Hypothalamus (tissue), 51 donors: ENCODE data around the gene HCFC1.
A peak's percentile ranks its signal among the peaks of the same experiment; 100 is the strongest.
"Not testable (repeated sequence)": the region's sequence is repeated elsewhere in the genome, so short reads cannot be mapped to it uniquely, and the experiment has no call there.

ENCODE experiments used
- DNase-seq, 51 donors: peaks; one replicate each; lab custom pipeline; 2025; lab: John Stamatoyannopoulos, UW

Gene HCFC1

DNA sequence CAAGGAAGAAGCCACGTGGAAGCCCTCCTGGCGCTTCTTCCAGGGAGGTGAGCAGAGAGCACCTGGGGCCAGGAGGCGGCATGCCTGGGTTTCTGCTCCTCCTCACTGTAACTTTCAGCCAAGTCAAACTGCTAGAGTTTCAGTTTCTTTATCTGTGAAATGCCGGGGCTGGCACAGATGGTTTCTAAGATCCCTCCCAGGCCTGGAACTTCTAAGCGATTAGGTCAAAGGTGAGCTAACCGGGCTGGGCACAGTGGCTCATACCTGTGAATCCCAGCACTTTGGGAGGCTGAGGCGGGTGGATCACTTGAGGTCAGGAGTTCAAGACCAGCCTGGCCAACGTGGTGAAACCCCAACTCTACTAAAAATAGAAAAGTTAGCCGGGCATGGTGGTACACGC is 8.8 kb upstream of the HCFC1 start:
- not testable (repeated sequence) for DNase-seq

DNA sequence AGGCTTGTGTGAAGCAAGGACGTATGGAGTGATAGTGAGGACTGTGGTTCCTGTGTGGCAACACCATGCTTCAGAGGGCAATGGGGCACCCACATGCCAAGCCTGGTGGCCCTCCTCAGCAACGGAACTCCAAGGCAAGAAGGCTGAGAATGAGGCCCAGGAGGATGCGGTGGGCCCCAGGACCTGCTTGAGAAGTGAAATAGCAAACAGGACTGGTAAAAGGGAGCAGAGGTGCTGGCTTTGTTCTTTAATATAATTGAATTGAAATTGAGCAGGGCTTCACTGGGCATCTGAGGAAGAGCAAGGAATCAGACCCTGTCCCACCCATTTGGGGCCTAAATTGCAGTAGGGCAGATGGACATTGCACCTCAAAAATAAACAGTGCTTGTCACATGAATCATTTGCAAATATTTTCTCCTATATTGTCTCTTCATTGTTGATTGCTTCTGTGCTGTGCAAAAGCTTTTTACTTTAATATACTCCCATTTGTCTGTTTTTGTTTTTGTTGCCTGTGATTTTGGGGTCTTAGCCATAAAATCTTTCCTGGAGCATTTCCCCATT is 3.2 kb upstream of the HCFC1 start:
- DNase-seq: no peak

DNA sequence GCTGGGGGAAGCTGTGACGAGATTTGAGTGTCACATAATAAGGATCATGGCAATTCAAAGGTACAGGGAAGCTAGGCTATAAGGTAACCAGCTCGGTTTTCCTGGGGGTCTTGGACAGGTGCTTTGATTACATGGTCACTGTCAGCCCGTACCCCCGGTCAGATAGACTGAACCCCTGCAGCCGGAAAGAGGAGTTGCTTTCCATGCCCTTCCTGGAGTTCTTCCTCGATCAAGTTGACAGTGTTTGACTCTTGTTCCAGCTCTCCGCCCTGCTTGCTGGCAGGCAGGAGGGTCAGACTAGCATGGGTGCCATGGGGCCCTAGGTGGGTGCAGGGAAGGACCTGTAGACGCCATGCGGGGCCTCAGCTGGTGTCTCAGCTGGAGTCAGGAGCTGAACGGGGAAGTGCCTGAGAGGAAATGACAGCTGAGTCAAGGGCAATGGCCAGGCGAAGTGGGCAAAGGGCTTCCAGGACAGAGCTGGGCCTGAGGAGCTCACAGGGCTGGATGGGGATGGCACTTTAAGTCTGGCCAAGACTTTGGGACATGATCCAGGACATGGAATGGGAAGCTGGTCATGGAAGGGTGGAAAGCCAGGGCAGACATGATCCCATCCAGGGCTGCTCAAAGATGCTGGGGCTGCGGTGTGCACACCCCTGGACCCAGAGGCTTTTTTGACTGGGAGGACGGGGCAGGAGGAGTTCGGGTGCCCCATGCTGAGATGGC is 2.5 kb upstream of the HCFC1 start:
- DNase-seq: peak in 1 of 51 donors; percentile 6

DNA sequence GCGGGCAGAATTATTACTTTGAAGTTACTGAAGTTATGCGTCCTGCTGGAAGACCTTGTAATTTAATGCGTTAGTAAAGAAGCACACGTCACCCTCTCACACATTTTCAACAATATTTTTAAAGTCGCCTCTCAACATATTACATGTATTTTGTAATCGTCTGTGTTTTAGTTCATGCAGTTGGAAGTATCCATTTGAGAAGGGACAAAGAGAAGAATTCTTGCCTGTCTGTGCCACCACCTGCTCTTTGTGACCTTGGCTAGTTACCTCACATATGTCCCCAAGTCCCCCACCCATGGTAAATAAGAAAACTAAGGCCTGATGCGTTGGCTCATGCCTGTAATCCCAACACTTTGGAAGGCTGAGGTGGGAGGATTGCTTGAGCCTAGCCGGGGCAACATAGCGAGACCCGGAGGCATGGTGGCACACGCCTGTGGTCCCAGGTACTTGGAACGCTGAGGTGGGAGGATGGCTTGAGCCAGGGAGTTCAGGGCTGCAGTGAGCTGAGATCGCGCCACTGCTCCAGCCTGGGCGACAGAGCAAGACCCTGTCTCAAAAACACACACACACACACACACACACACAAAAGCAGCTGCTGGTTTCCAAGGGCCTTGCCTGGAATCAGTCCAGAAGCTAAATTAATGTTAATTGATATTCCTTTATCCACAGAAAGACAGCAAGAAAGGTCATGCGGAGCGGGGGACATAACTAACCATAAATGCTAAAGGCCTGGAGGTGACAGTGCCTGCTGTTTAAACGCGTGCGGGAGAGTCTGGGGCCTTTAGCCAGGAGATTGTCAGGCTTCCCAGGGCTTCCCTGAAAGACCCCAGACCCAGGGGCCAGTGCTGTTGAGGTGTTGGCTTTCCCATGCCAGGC is 1.7 kb upstream of the HCFC1 start:
- DNase-seq: no peak

DNA sequence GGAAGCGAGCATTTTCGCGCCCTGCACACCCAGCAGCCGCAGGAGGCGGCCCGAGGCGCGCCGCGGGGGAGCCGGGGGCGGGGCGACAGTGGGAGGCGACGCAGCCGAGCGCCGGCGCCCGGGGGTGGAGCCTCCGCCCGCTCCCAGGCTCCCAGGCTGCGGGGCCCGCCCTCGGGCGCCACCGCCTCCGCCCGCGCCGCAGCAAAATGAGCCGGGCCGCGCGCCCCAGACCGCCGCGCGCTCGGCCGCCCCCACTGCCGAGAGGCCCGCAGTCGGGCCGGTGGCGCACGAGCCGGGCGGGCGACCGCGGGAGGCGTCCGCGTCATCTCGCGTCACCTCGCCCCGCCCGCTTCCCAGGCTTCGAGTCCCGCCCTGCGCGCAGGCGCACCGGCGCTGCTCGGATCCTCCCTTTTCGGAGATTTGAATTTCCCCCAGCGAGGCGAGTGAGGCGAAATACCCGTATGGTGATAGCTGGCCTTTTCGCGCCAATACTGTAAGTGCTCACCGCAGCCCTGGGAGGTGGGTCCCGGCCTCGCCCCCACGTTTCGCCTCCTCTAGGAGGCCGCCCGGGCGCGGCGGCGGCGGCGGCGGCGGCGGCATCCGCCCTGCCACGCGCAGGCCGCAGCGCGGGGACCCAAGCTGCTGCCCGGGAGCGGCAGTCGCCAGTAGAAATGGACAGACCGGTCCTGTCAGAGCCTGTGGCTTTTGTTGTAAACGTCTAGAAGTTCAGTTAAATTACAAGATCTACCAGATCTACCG is 929 bp upstream of the HCFC1 start, which contains the start of gene TMEM187:
TMEM187 (plus strand) TSS at position 387 of the 759 bp plus-strand sequence. CDS start 9,309 bp downstream, outside the sequence.
- DNase-seq: peak; percentile 5 to 90 (median 69)

DNA sequence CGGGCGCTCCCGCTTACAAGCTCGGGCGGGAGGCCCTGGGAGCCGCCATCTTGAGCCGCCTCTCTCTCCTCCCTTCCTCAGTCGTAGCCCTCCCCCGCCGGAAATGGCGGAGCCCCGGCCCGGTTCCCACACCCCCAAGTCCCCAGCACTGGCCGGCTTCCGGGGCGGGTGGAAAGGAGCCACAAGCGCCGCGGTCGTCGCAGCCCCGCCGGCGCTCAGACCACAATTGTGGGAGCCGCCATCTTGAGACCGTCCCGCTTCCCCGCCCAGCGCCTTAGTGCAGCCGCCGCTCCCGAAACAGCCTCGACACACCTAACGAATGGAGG is 531 bp downstream of the HCFC1 start:
- DNase-seq: peak; percentile 26 to 90 (median 79)

DNA sequence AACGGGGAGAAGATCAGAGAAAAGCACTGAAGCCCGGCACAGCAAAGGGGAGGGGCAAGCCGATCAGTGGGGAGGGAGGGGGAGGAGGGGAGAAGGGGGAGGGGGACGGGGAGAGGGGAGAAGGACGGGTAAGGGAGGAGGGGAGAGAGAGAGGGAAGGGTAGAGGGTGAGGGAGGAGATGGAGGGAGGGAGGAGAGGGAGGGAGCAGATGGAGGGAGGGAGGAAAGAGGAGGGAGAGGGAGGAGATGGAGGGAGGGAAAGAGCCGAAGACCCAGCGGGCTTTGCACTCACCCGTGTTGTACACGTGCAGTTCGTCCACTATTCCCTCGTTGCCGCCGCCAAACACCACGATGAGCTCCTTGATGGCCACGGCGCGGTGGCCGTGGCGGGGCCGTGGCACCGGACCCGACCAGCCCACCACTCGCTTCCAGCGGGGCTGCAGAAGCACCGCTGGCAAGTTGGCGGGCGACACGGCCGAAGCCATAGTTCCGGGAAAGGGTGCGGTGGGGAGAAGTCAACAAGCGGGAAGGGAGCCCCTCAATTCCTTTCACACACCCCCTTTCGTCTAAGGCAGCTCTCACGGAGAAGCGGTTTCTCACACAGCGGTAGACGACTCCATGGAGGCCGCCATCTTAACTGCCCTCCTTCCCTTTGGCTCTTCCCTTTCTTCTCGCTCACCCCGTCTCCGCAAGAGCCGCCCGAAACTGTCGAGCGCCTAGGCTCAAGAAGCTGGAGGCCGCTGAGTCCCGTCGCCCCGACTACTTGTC is 1.1 kb downstream of the HCFC1 start:
- peak in 30 of 51 donors; percentile 15 to 89 (median 56) for DNase-seq

DNA sequence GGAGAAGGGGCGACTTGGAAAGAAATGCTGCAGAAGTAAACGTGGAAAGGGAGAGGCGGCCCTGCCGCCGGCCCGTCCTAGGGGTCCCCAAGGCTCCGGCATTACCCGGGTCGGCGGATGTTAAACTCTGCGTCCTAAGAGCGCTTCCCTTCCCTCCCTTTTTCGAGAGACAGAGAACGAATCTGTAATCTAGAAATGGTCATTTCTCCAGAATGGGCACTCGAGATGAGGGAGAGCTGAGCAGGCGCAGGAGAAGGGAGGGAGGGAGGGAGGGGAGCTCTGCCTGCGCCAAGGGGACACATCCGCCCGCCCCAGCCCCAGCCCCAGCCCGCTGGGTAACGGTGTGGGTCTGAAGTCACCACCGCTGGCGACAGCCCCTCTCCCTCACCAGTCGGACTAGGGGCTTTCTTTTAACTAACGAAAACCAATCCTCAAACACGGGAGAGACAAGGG is 1.7 kb downstream of the HCFC1 start:
- peak in 35 of 51 donors; percentile 5 to 81 (median 51) for DNase-seq

DNA sequence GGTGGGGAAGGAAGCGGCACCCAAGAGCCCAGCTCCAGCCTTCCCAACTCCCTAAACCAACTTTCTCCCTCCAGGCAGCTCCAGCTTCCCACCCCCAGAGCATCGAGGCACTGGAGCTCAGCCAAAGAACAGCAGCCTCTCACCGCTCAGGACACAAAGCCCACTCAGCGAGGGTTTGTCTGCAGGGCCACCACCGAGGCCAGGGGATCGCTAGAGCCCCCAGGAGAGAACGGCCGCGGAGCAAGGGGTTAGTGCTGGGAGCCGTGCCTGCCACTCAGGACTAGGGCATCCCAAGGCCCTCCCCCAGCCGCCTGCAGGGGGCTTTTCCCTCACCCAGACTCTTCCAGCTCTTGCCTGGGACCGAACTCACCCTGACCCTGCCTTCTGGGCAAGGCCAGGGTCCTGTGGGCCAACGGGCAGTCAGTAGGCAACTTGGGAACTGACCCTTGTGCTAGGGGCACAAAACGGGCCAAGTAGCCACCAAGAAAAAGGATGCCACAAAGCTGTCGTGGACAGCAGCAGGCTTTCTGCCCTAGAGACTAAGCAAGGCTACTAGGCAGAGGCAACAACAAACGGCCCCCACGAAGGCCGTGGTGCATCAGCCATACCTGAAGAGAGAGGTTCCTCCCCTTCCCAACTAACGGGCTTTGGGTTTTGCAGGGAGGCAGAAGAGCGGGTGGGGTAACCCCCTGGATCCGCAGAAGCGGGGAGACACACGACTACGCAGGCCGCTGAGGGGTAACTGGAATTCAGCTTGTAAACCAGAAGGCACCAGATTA is 2.3 kb downstream of the HCFC1 start:
- no peak for DNase-seq

DNA sequence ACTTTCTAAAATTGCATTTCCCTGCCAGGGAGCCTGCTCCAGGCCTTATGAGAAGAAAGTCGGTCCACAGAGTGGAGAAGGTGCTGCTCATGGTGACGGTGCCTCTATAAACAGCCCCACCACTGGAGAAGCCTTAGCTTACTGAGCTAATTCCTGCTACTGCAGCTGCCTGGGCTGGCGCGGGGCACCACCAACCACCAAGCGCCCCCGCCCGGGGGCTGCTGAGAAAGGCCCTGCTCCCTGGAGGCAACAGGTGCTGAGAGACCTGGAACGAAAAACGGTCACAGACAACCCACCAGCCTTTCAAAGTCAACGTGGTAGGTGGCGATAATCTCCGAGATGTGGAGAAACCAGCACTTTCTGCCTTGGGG is 2.9 kb downstream of the HCFC1 start:
- DNase-seq: peak in 10 of 51 donors; percentile 4 to 34 (median 21)

DNA sequence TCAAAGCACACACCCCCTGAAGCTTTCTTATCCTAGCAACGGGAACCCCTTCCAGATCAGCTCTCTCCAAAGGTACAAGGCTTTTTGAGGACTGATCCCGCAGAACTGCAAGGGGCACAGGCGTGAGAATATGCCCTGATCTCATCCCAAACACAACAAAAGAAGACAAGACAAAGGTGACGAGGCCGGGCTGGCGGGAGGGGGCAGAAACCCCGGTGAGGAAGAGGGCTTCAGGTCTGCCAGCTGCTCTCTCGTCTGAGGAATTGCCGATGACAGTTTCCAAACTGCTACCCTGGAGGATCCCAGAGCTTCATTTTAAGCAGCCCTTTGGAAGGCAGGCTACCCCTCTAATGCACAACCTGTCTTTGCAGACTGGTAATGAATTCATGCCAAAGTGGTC is 3.4 kb downstream of the HCFC1 start:
- DNase-seq: no peak

DNA sequence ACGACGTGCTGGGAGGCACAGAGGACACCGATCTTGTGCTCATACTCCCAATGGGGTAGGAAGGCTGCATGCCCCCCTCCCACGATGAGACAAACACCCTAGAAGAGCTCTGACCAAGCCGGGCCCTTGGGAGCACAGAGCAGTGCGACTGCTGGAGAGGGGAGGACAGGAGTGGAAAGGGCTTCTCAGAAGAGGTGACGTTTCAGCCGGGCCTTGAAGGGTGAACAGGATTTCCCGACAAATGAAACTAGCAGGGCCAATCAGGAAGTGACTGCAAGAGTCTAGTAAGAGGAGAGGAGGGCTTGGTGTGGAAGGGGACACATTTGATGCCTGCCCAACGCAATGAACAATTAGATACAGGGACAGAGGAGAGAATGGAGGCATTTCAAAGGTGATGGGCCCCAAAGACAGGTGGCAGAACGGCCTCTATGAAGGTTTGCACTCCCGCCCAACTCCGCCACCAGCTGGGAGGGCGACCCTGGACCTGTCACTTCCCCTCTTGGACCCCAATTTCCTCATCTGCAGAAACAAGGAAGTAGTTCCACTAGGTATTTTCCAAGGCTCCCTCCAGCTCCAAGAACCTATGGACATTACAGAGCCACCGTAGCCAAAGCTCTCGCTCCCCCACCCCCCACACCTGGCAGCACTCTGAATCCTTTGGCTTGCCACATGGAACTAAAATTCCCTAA is 3.9 kb downstream of the HCFC1 start:
- DNase-seq: no peak

DNA sequence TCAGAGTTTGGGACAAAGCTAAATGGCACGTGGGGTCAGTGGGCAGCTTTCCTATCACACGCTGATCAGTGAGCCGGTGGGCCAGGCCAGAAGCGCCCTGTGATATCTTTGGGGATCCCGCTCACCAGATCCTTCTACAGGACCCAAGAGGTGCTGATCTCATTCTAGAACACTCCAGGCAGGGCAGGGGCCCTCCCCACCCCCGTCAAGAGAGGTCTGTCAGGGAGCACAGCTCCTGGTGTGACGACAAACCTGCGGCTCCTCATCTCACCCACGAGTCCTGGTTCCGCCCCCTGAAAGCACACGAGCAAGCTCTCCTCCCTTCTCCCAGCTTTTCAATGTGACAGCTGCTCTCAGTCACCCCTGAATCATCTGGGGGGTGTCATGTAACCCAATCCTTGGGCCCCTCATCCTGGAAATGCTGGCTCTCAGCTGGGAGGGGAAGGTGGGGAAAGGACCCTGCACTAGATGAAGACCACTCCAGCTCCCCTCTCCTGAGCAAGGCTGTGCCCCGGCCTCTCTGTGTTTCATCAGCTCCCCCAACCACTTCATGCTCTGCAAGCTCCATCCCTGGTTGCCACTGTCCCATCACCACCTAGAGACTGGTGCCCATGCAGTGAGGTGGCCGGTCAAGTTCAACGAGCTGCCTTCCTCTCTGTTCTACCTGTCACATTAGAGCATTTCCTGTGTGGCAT is 4.6 kb downstream of the HCFC1 start:
- peak in 2 of 51 donors; percentile 17 to 23 for DNase-seq

DNA sequence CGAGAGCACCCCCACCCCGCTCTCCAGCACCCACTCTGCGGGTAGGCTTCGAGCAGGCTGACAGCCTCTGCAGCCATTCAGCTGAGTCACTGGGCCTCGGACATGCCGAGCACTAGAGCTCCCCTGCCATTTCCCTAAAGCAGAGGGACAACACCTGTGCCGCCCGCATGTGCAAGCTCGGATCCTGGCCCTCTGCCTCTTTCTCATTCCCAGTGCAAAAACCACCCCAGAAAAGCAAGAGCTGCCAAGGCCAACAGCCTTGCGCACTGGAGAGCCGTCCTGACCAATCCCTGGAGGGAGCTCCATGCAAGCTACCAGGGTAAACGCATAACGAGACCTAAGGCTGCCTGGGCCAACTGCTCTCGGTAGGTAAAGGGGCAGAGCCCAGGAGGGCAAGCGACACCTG is 5.3 kb downstream of the HCFC1 start:
- DNase-seq: peak in 10 of 51 donors; percentile 10 to 29 (median 20)

DNA sequence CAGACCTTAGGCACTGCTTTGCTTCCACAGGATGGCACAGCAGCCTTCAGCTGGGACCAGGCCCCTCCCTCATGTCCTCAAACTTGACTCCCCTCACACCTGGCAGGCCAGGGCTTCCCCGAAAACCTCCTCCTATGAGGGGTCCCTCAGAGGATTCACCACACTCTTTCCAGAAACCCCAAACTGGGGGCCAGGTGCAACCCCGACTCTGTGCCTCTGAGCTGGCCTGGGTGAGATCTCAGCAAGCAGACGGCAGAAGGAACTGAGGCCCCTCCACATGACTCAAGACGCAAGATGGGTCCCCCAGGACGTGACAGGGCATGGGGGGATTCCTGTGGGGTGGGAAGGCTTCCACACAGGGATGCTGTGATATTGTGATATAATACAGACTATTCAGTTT is 6.2 kb downstream of the HCFC1 start:
- DNase-seq: no peak

DNA sequence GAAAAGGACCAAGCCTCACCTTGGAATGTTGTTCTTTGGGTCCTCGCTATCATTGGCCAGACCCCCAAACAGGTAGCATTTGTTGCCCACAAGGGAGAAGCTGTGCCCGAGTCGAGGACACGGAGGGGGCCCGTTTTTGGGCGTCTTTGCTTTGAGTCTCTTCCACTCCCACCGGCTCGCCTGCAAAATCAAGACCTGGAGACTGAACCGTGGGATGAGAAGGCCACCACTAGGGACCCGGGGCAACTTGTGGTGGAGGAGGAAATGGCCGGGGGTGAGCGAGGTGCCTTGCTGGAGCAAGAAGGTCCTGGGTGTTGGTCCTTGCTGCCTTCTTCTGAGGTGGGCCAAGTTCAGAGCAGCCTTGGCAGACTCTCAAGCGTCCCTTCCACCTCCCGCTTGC is 7.5 kb downstream of the HCFC1 start:
- no peak for DNase-seq

DNA sequence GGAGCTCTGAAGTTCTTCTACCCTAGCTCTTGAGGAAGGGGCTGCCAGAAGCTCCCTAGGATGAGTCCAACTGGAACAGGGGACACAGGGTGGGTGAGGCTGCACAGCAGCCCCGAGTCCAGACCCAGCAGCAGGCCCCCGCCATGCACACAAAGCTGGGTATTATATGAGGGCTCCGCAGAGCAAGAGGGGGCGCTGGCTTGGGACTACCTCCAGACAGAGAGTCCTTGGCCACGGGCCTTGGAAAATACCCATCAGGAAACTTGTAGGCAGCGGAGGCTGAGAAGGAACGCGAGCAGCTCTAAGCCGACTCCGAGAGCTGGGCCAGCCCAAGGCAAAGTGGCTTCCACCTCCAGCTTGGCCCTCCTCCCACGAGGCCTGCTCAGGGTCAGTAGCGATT is 8.1 kb downstream of the HCFC1 start:
- DNase-seq: peak in 3 of 51 donors; percentile 9 to 12 (median 11)

DNA sequence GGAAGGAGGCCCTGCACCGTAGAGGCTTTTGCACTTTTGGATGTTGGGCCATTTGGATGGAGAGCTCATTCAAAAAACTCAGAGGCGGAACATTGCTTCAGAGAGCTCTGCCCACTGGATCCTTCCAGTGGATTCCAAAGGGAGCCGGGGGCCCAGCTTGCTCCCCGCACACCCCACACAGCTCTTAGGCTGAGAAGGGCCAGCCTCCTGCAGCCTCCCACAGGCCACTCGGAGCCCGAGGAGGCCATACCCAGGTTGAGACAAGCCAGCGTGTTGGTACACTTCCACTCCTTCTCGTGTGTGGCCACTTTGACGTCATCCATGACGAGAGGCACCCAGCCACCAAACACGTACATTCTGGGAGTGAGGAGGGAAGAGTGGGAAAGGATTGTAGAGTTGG is 10.3 kb downstream of the HCFC1 start:
- no peak for DNase-seq
